Hindlimb muscle (tissue), 1 donor: ENCODE measurements around the gene CTXND2. TPM values are rescaled to one million over a fixed set of nuclear protein-coding genes. Genes with fewer than 3 reads are reported as not detected.
"Not testable (repeated sequence)": the region's sequence is repeated elsewhere in the genome, so short reads cannot be mapped to it uniquely, and the experiment has no call there.

Experiments
- DNase-seq: peaks from one replicate; pipeline ENCODE4 v3.0.0-alpha.2; 2013
- polyA plus RNA-seq: library from polyadenylated mRNA; unstranded; fragments of 120-200 nt; gene quantifications from one replicate; pipeline ENCODE4 v1.2.1, GENCODE V29; 2013; ENCODE audit not compliant: insufficient read length

Gene CTXND2
- not detected for polyA plus RNA-seq

DNA sequence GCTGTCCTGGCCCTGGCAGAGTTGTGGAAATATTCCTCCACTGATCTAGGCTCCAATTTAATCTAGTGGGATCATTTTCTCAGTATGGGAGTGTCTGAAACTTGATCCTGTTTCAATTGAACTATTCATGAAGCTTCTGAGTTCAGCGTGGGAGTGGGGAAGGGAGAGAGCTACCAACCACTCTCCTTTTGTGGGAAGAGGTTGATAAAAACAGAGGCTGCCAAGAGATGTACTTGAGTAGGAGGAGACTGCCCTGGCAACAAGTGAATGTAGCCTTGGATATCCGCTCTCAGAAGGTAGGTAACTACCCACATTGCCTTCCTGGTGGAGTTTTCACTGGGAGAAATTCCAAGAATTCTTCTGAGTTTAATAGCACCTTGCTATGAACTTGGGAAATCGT is at the start of gene CTXND2:
TSS of gene CTXND2 (plus strand) at position 119 of the 400 bp plus-strand sequence. CDS start 25,179 bp downstream, outside the sequence.
- no peak for DNase-seq

DNA sequence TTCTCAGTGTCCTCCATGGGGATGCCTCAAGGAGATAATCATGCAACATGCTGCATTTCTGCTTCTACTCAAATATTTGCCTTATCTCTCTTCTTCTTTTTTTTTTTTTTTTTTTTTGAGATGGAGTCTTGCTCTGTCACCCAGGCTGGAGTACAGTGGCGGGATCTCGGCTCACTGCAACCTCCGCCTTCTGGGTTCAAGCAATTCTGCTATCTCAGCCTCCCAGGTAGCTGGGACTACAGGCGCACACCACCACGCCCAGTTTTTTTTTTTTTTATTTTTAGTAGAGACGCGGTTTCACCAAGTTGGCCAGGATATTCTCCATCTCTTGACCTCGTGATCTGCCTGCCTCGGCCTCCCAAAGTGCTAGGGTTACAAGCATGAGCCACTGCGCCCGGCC is 46.1 kb upstream of the CTXND2 start:
- not testable (repeated sequence) for DNase-seq

DNA sequence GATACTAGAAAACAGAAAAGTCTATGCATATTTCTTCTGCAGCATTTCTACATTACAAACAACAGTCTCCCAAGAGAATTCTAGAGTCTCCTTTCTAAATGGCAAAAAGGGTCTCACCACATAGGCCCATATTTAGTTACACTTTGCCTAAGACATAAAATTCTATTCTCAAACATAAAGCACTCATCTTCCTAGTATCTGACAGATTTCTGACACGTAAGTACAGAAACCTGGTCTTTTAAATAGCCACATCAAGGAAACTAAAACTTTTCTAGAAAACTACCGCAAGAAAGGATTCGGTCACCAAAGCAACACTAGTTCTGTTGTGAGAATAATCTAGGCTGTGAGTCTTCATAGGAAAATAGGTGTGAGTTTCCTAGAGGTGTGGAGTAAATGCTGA is 45.3 kb upstream of the CTXND2 start:
- no peak for DNase-seq

GRCh38 chr1:150842343-150842742 is 44.6 kb upstream of the CTXND2 start:
- no peak for DNase-seq

- no peak for DNase-seq
Observed at GRCh38 chr1:150842964-150843363, 44.0 kb upstream of the CTXND2 start.

DNA sequence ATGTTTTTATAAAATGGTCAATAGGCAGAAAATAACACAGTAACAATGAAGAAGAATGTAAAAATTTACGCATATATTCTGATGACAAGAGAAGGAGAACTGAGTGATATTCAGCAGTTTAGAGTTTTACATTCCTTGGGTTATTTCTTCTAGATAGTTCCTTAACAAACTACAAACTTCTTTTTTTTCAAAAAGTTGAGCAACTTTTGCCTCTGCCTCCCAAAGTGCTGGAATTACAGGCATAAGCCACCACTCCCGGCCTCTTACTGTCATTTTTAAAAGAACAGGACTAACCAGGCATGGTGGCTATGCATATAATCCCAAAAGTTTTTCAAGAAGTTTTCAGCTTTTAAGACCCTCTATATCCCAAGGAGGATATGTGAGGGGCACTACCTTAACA is 43.5 kb upstream of the CTXND2 start:
- no peak for DNase-seq

GRCh38 chr1:150846473-150847146 is 40.3 kb upstream of the CTXND2 start:
- no peak for DNase-seq

DNA sequence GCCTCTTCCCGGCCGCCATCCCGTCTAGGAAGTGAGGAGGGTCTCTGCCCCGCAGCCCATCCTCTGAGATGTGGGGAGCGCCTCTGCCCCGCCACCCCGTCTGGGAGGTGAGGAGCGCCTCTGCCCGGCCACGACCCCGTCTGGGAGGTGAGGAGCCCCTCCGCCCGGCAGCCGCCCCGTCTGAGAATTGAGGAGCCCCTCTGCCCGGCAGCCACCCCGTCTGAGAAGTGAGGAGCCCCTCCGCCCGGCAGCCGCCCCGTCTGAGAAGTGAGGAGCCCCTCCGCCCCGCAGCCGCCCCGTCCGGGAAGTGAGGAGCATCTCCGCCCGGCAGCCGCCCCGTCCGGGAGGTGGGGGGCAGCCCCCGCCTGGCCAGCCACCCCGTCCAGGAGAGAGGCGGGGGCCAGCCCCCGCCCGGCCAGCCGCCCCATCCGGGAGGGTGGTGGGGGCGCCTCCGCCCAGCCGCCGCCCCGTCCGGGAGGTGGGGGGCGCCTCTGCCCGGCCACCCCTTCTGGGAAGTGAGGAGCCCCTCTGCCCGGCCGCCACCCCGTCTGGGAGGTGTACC is 36.1 kb upstream of the CTXND2 start:
- not testable (repeated sequence) for DNase-seq

DNA sequence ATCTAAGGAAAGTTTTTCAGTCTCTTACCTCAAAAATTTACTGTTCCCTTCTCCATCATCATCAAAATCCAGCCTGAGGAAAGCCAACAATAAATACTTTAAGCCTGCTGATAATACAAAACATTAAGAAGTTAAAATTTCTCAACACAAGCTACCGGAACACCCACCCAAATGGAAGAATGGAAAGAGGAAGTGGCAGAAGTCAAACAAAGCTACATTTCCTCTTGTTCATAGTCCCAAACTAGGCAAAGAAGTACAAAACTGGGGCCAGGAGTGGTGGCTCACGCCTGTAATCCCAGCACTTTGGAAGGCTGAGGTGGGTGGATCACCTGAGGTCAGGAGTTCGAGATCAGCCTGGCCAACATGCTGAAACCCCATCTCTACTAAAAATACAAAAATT is 34.2 kb upstream of the CTXND2 start:
- not testable (repeated sequence) for DNase-seq

DNA sequence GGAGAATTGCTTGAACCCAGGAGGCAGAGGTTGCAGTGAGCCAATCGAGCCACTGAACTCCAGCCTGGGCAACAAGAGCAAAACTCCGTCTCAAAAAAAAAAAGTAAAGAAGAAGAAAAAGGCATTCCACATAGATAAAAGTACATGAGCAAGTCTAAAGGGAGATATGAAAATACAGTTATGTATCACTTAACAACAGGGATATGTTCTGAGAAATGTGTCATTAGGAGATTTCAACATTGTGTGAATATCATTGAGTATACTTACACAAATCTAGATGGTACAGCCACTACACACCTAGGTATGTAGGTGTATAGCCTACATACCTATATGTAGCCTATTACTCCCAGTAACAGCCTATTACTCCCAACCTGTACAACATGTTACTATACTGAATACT is 23.2 kb upstream of the CTXND2 start:
- DNase-seq = no peak

DNA sequence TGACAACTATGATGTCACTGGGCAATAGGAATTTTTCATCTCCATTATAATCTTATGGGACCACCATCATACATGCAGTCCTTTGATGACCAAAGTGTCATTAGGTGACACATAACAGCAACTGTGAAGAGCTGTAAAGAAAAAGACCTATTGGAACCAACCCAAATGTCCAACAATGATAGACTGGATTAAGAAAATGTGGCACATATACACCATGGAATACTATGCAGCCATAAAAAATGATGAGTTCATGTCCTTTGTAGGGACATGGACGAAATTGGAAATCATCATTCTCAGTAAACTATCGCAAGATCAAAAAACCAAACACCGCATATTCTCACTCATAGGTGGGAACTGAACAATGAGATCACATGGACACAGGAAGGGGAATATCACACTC is 22.7 kb upstream of the CTXND2 start:
- DNase-seq = not testable (repeated sequence)

DNA sequence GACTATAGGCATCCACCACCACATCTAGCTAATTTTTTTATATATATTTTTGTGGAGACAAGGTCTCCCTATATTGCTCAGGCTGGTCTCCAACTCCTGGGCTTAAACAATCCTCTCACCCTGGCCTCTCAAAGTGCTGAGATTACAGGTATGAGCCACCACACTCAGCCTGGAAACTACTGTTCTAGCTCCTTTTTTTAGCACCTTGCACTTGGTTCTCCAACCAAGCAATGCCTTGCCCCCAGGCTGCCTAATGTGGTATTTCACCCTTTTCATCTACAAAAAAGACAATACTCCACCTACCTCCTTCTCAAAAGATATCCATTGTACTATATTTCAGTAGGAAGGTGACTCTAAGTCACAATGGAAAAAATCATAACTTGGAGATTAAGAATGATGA is 17.3 kb upstream of the CTXND2 start:
- DNase-seq = no peak

DNA sequence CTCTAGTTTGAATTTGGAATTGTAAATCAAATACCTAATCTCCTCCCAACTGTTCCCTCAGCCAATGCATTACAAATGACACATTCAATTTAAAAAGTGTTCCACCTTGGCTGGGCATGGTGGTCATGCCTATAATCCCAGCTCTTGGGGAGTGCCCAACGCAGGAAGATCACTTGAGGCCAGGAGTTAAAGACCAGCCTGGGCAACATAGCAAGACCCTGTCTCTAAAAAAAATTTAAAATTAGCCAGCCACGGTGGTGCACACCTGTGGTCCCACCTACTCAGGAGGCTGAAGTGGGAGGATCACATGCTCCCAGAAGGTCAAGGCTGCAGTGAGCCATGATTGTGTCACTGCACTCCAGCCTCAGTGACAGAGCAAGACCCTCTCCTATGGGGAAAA is 14.4 kb upstream of the CTXND2 start:
- DNase-seq = no peak

- no peak for DNase-seq
Observed at GRCh38 chr1:150873521-150873920, 13.4 kb upstream of the CTXND2 start.

DNA sequence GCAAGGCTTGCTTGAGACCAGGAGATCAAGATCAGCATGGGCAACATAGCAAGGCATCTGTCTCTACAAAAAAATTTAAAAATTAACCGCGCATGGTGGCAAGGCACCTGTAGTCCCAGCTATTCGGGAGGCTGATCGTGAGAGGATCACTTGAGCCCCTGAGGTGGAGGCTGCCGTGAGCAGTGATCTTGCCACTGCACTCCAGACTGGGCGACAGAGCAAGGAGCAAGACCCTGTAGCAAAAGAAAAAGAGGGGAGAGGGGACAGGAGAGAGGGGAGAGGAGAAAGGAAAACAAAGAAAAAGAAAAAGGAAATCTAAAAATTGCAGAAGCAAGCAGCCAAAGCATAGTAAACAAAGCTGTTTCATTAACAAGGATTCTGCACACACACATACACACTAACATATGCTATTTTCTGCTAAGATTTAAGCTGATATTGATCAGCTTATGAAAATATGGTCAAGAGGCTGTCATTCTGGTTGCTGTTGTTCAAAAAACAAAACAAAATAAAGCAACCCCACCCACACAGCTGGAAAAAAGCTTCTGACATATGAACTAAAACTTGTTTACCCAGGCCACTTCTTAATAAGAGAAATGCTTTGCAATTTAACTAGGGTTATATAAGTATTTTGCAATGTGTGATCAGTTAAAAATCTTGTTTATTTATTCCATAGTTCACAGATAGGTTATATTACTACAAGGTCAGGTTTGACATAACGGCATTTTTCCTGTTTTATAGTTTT is 12.3 kb upstream of the CTXND2 start:
- DNase-seq = no peak

GRCh38 chr1:150875197-150876118 is 11.5 kb upstream of the CTXND2 start:
- DNase-seq = peak; percentile 19

DNA sequence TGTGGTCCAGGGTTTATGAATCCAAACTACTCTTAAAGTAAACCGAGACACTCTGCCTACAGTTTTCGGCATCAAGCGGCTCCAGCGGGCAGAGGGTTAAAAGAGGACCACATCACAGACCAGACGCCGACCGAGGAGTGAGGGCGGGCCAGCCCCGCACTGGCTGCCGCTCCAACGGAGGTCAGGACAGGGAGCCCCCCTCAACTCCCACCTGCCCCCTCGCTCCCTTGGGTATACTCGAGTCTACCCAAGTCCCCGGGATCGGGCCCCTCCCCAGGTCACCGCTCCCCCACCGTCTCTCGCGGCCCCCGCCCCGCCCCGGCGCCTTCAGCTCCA is 10.8 kb upstream of the CTXND2 start:
- DNase-seq = peak; percentile 63

- not testable (repeated sequence) for DNase-seq
Observed at GRCh38 chr1:150878931-150879330, 8.0 kb upstream of the CTXND2 start.

- no peak for DNase-seq
Observed at GRCh38 chr1:150881331-150882070, 5.4 kb upstream of the CTXND2 start.

DNA sequence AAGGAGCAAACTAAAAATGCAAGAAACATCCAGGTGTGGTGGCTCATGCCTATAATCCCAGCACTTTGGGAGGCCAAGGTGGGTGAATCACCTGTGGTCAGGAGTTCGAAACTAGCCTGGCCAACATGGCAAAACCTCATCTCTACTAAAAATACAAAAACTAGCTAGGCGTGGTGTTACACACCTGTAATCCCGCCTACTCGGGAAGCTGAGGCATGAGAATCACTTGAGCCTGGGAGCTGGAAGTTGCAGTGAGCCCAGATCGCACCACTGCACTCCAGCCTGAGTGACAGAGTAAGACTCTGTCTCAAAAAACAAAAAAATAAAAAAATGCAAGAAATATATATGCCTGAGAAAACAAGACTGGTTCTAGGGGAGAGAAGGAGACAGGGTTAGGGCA is 3.8 kb upstream of the CTXND2 start:
- DNase-seq = not testable (repeated sequence)

- DNase-seq = no peak
Observed at GRCh38 chr1:150888727-150889126, 1.8 kb downstream of the CTXND2 start.

GRCh38 chr1:150890033-150890416 is 3.1 kb downstream of the CTXND2 start:
- no peak for DNase-seq
